ENCODE measurements around the gene SERPINE3.

The SERPINE3 gene

GRCh38 chr13:51364404-51365008, 25.0 kb downstream of the SERPINE3 start:
- no peak overlapping the region for H3K4me3 ChIP-seq (replicated peaks in 1 of 2; ENCODE audit: low read depth in 2 of 2, low read length in 2 of 2)
- peak in 1 of 2 donors; percentile 72 for DNase-seq (ENCODE audit: low read depth in 2 of 2)
- TF ChIP-seq CTCF (IDR thresholded peaks at IDR 0.05; ENCODE audit: low read depth, low read length): no peak

- H3K4me3 ChIP-seq (replicated peaks in 1 of 2; ENCODE audit: low read depth in 2 of 2, low read length in 2 of 2): no peak overlapping the region
- TF ChIP-seq CTCF (IDR thresholded peaks at IDR 0.05; ENCODE audit: low read depth, low read length): no peak
- DNase-seq (ENCODE audit: low read depth in 2 of 2): peak; percentile 67 to 76
Observed at GRCh38 chr13:51370116-51370515, 30.6 kb downstream of the SERPINE3 start.

GRCh38 chr13:51370811-51371210, 31.3 kb downstream of the SERPINE3 start:
- no peak for TF ChIP-seq CTCF (IDR thresholded peaks at IDR 0.05; ENCODE audit: low read depth, low read length)

GRCh38 chr13:51371768-51372399, 32.4 kb downstream of the SERPINE3 start:
- TF ChIP-seq CTCF (IDR thresholded peaks at IDR 0.05; ENCODE audit: low read depth, low read length): no peak
- no peak for DNase-seq (ENCODE audit: low read depth in 2 of 2)

More at GRCh38 chr13:51370811-51371210, 31.3 kb downstream of the SERPINE3 start:
- H3K4me3 ChIP-seq (replicated peaks in 1 of 2; ENCODE audit: low read depth in 2 of 2, low read length in 2 of 2): no peak overlapping the region
- DNase-seq (ENCODE audit: low read depth in 2 of 2): no peak

GRCh38 chr13:51373451-51373850, 34.0 kb downstream of the SERPINE3 start:
- H3K4me3 ChIP-seq (replicated peaks in 1 of 2; ENCODE audit: low read depth in 2 of 2, low read length in 2 of 2): no peak overlapping the region
- TF ChIP-seq CTCF (IDR thresholded peaks at IDR 0.05; ENCODE audit: low read depth, low read length): no peak
- DNase-seq (ENCODE audit: low read depth in 2 of 2): no peak

More at GRCh38 chr13:51371768-51372399, 32.4 kb downstream of the SERPINE3 start:
- no peak overlapping the region for H3K4me3 ChIP-seq (replicated peaks in 1 of 2; ENCODE audit: low read depth in 2 of 2, low read length in 2 of 2)

GRCh38 chr13:51380269-51380668, 40.8 kb downstream of the SERPINE3 start:
- no peak overlapping the region for H3K4me3 ChIP-seq (replicated peaks in 1 of 2; ENCODE audit: low read depth in 2 of 2, low read length in 2 of 2)
- no peak for TF ChIP-seq CTCF (IDR thresholded peaks at IDR 0.05; ENCODE audit: low read depth, low read length)
- DNase-seq (ENCODE audit: low read depth in 2 of 2): peak; percentile 59 to 72
